DOHH2 (cell line): ENCODE data around the gene CA4.
"Not testable (repeated sequence)": the region's sequence is repeated elsewhere in the genome, so short reads cannot be mapped to it uniquely, and the experiment has no call there.

Source experiments
- H3F3A ChIP-seq: fragments of 200-600 bp; sonication (generic), shearing (Covaris generic); 2 replicates; pipeline ENCODE4 v1.6.0; 2016; ENCODE audit warnings: antibody characterized with exemption, mild to moderate bottlenecking; ENCODE audit not compliant: control insufficient read depth, insufficient read depth
- H3K27ac ChIP-seq: fragments of 200-600 bp; sonication (generic); 2 replicates; pipeline ENCODE4 v1.5.1; 2014; ENCODE audit warnings: low read depth, mild to moderate bottlenecking, low read length, moderate library complexity
- H3K27me3 ChIP-seq: fragments of 200-600 bp; sonication (generic); 2 replicates; pipeline ENCODE4 v1.6.1; 2014; ENCODE audit warnings: mild to moderate bottlenecking, low read length, mixed read lengths; ENCODE audit not compliant: control insufficient read depth
- H3K36me3 ChIP-seq: fragments of 200-600 bp; sonication (generic); 2 replicates; pipeline ENCODE4 v1.6.1; 2014; ENCODE audit warnings: mild to moderate bottlenecking, low read length, moderate library complexity, mixed read lengths; ENCODE audit not compliant: control insufficient read depth
- H3K4me1 ChIP-seq: fragments of 200-600 bp; sonication (generic); 2 replicates; pipeline ENCODE4 v1.6.1; 2014; ENCODE audit warnings: mild to moderate bottlenecking, low read length, mixed read lengths; ENCODE audit not compliant: control insufficient read depth
- H3K4me2 ChIP-seq: fragments of 200-600 bp; sonication (generic); 2 replicates; pipeline ENCODE4 v1.6.0; 2014; ENCODE audit warnings: mild to moderate bottlenecking, low read length, moderate library complexity
- H3K4me3 ChIP-seq: fragments of 200-600 bp; sonication (generic); 2 replicates; pipeline ENCODE4 v1.5.1; 2014; ENCODE audit warnings: mild to moderate bottlenecking, low read length, mixed read lengths
- H3K79me2 ChIP-seq: fragments of 200-600 bp; sonication (generic); 2 replicates; pipeline ENCODE4 v1.6.1; 2014; ENCODE audit warnings: mild to moderate bottlenecking, low read length, mixed read lengths; ENCODE audit not compliant: control insufficient read depth
- H3K9me2 ChIP-seq: fragments of 200-600 bp; sonication (generic); replicated peaks from 2 replicates; pipeline ENCODE4 v1.6.1; 2014; ENCODE audit warnings: mild to moderate bottlenecking, low read length, mixed read lengths; ENCODE audit not compliant: control insufficient read depth
- H3K9me3 ChIP-seq: fragments of 200-600 bp; sonication (generic); 2 replicates; pipeline ENCODE4 v1.6.1; 2014; ENCODE audit warnings: antibody characterized with exemption, low read length, mixed read lengths; ENCODE audit not compliant: control insufficient read depth, insufficient read depth
- H4K20me1 ChIP-seq: fragments of 200-600 bp; sonication (generic); 2 replicates; pipeline ENCODE4 v1.6.0; 2014; ENCODE audit warnings: low read depth, mild to moderate bottlenecking, antibody characterized with exemption, low read length, moderate library complexity; ENCODE audit not compliant: control insufficient read depth, insufficient read depth
- CTCF ChIP-seq: fragments of 200-600 bp; sonication (generic); IDR thresholded peaks from one replicate; pipeline ENCODE4 v1.5.1; 2014; ENCODE audit warnings: antibody characterized with exemption, mild to moderate bottlenecking, low read depth, low read length; ENCODE audit not compliant: poor library complexity, severe bottlenecking
- EZH2phosphoT487 ChIP-seq: fragments of 200-600 bp; sonication (generic); IDR thresholded peaks from 2 replicates; pipeline ENCODE4 v1.6.1; 2017; ENCODE audit warnings: borderline replicate concordance, mild to moderate bottlenecking, antibody characterized with exemption, low read length, moderate library complexity, mixed read lengths

The CA4 gene

GRCh38 chr17:60108712-60109111, 41.1 kb upstream of the CA4 start:
- H4K20me1 ChIP-seq, result no peaks in the 10 kb centered on the region
- H3K9me3 ChIP-seq, result no peaks in the 10 kb centered on the region
- no peaks in the 10 kb centered on the region for H3K79me2 ChIP-seq
- H3K4me3 ChIP-seq, result no peak overlapping the region
- H3K27ac ChIP-seq, result no peak overlapping the region
- H3K9me2 ChIP-seq, result no peaks in the 10 kb centered on the region
- H3K27me3 ChIP-seq, result peaks cover 11% of the 10 kb centered on the region; the same call in 1 of the 2 replicates
- H3K36me3 ChIP-seq, result no peaks in the 10 kb centered on the region
- H3K4me1 ChIP-seq, result peaks cover 9% of the 10 kb centered on the region
- TF ChIP-seq CTCF (no peak), EZH2phosphoT487 (no peak)
- no peak overlapping the region for H3K4me2 ChIP-seq
- no peaks in the 10 kb centered on the region for H3F3A ChIP-seq

- Histone ChIP-seq H3K79me2 (no peaks in the 10 kb centered on the region), H3K9me3 (no peaks in the 10 kb centered on the region), H3K4me3 (no peak overlapping the region), H3K4me2 (no peak overlapping the region), H3K27me3 (peaks cover 7% of the 10 kb centered on the region; the same call in 1 of the 2 replicates), H3K27ac (no peak overlapping the region), H3F3A (no peaks in the 10 kb centered on the region), H4K20me1 (no peaks in the 10 kb centered on the region), H3K9me2 (no peaks in the 10 kb centered on the region), H3K36me3 (no peaks in the 10 kb centered on the region), H3K4me1 (peaks cover 9% of the 10 kb centered on the region)
- no peak for TF ChIP-seq EZH2phosphoT487
- TF ChIP-seq CTCF, result no peak
Observed at GRCh38 chr17:60109161-60109560, 40.6 kb upstream of the CA4 start.

- TF ChIP-seq CTCF (no peak), EZH2phosphoT487 (no peak)
- peaks cover 9% of the 10 kb centered on the region for H3K4me1 ChIP-seq
- no peak overlapping the region for H3K27ac ChIP-seq
- H3K9me3 ChIP-seq, result no peaks in the 10 kb centered on the region
- H3K9me2 ChIP-seq, result no peaks in the 10 kb centered on the region
- H3K4me3 ChIP-seq, result no peak overlapping the region
- H3K79me2 ChIP-seq, result no peaks in the 10 kb centered on the region
- H4K20me1 ChIP-seq, result no peaks in the 10 kb centered on the region
- peaks cover 7% of the 10 kb centered on the region; the same call in 1 of the 2 replicates for H3K27me3 ChIP-seq
- H3K4me2 ChIP-seq, result no peak overlapping the region
- no peaks in the 10 kb centered on the region for H3F3A ChIP-seq
- no peaks in the 10 kb centered on the region for H3K36me3 ChIP-seq
Observed at GRCh38 chr17:60110586-60110985, 39.2 kb upstream of the CA4 start.

GRCh38 chr17:60111661-60112060, 38.1 kb upstream of the CA4 start:
- H3K4me1 ChIP-seq, H3K9me3 ChIP-seq, H3K27me3 ChIP-seq, H3K4me3 ChIP-seq, H3K36me3 ChIP-seq, H3K4me2 ChIP-seq, H4K20me1 ChIP-seq, H3K79me2 ChIP-seq, H3K9me2 ChIP-seq, H3F3A ChIP-seq, H3K27ac ChIP-seq: not testable (repeated sequence)

- H3K79me2 ChIP-seq, H3K27ac ChIP-seq, H3K36me3 ChIP-seq, H3K4me1 ChIP-seq, H3K9me2 ChIP-seq, H3K9me3 ChIP-seq, H3F3A ChIP-seq, H3K4me2 ChIP-seq, H3K4me3 ChIP-seq, H4K20me1 ChIP-seq, H3K27me3 ChIP-seq: not testable (repeated sequence)
Observed at GRCh38 chr17:60115364-60115763, 34.4 kb upstream of the CA4 start.

- not testable (repeated sequence) for H3K27ac ChIP-seq, H3K36me3 ChIP-seq, H3K79me2 ChIP-seq, H3K4me3 ChIP-seq, H3K4me1 ChIP-seq, H3K4me2 ChIP-seq, H3F3A ChIP-seq, H3K9me3 ChIP-seq, H3K9me2 ChIP-seq, H3K27me3 ChIP-seq, H4K20me1 ChIP-seq
Observed at GRCh38 chr17:60116196-60116595, 33.6 kb upstream of the CA4 start.
